ENCODE results near the gene TMEM132C.
"Not testable (repeated sequence)": the region's sequence is repeated elsewhere in the genome, so short reads cannot be mapped to it uniquely, and the experiment has no call there.

GRCh38 chr12:128253829-128254228 lies 13.1 kb upstream of the TMEM132C start:
- TF ChIP-seq POLR2A, CTCF (IDR thresholded peaks at IDR 0.05): not testable (repeated sequence)

Data from esophagus squamous epithelium (tissue), 4 donors.